Prostate gland (tissue), 2 donors: ENCODE measurements around the gene SHROOM3.

Experiments
- CTCF ChIP-seq, 4 experiments: fragments of 200-600 bp in 2 of 4; fragments of 450-650 bp in 2 of 4; sonication (generic) in 2 of 4; IDR thresholded peaks; 1 replicate in 3 of 4; 2 replicates in 1 of 4; pipeline ENCODE4 v1.5.1; 2016 to 2019; ENCODE audit warnings: antibody characterized with exemption in 4 of 4, mild to moderate bottlenecking in 2 of 4, moderate library complexity in 2 of 4
- POLR2A ChIP-seq: fragments of 450-650 bp; IDR thresholded peaks from one replicate; pipeline ENCODE4 v1.6.1; 2016; ENCODE audit warnings: antibody characterized with exemption, mild to moderate bottlenecking

- no peak for TF ChIP-seq POLR2A
- TF ChIP-seq CTCF (IDR thresholded peaks at IDR 0.05): no peak
These were observed 8.3 kb downstream of the SHROOM3 start for GRCh38 chr4:76443376-76443775.
